ENCODE measurements around the gene THAP11. TPM values are rescaled to one million over a fixed set of nuclear protein-coding genes. Genes with fewer than 3 reads are reported as not detected.

The THAP11 gene
- total and polyA plus RNA-seq, 2 of the 13 experiments (the other 11 are each of a cell fraction or from before 2014, with no cell fraction given) = 44.2 to 53.4 TPM

GRCh38 chr16:67842509-67843342 lies 606 bp downstream of the THAP11 start (continued):
- peak; percentile 61; the same call in 1 of the 2 replicates for TF ChIP-seq THAP11 (CRISPR knock-in tag; IDR thresholded peaks at IDR 0.05)
- no peak for TF ChIP-seq ZNF383 (CRISPR knock-in tag; IDR thresholded peaks at IDR 0.05; ENCODE audit: borderline replicate concordance)
- peak; percentile 91 for TF ChIP-seq ZNF501 (CRISPR knock-in tag; IDR thresholded peaks at IDR 0.05)
- TF ChIP-seq NR2C2 (CRISPR knock-in tag; IDR thresholded peaks at IDR 0.05; ENCODE audit: borderline replicate concordance) = no peak
- peak; percentile 25; the same call in 1 of the 2 replicates for TF ChIP-seq ZNF343 (CRISPR knock-in tag; IDR thresholded peaks at IDR 0.05)
- TF ChIP-seq NKX3-1 (CRISPR knock-in tag; IDR thresholded peaks at IDR 0.05) = no peak
- TF ChIP-seq ZNF605 (CRISPR knock-in tag; IDR thresholded peaks at IDR 0.05) = peak; percentile 73
- no peak for TF ChIP-seq ZSCAN30 (CRISPR knock-in tag; IDR thresholded peaks at IDR 0.05)
- peak; percentile 67; the same call in 1 of the 2 replicates for TF ChIP-seq GZF1 (CRISPR knock-in tag; IDR thresholded peaks at IDR 0.05)
- no peak for TF ChIP-seq NPAS2 (CRISPR knock-in tag; IDR thresholded peaks at IDR 0.05; ENCODE audit: borderline replicate concordance)
- no peak for TF ChIP-seq ZNF614 (CRISPR knock-in tag; IDR thresholded peaks at IDR 0.05; ENCODE audit: borderline replicate concordance)
- no peak for TF ChIP-seq ZNF549 (CRISPR knock-in tag; IDR thresholded peaks at IDR 0.05)
- no peak for TF ChIP-seq DR1 (CRISPR knock-in tag; IDR thresholded peaks at IDR 0.05)
- no peak for TF ChIP-seq ZBTB43 (CRISPR knock-in tag; conservative IDR thresholded peaks at IDR 0.05)
- TF ChIP-seq DMTF1 (CRISPR knock-in tag; IDR thresholded peaks at IDR 0.05) = no peak
- no peak for TF ChIP-seq USF2 (IDR thresholded peaks at IDR 0.05; ENCODE audit: low read depth, low read length)
- TF ChIP-seq USF2 (CRISPR knock-in tag; IDR thresholded peaks at IDR 0.05; ENCODE audit: borderline replicate concordance) = no peak
- TF ChIP-seq ZNF891 (CRISPR knock-in tag; IDR thresholded peaks at IDR 0.05) = no peak; the same call in 1 of the 2 replicates
- TF ChIP-seq MAF1 (CRISPR knock-in tag; IDR thresholded peaks at IDR 0.05; ENCODE audit: borderline replicate concordance) = no peak
- TF ChIP-seq GFI1 (CRISPR knock-in tag; IDR thresholded peaks at IDR 0.05; ENCODE audit: borderline replicate concordance) = no peak
- TF ChIP-seq ZNF652 (CRISPR knock-in tag; IDR thresholded peaks at IDR 0.05; ENCODE audit: borderline replicate concordance, low read depth) = no peak
- peak; percentile 30 for TF ChIP-seq EEA1 (CRISPR knock-in tag; IDR thresholded peaks at IDR 0.05; ENCODE audit: borderline replicate concordance)
- TF ChIP-seq ZNF451 (CRISPR knock-in tag; IDR thresholded peaks at IDR 0.05) = peak; percentile 62; the same call in 1 of the 2 replicates

Measured in HepG2 (cell line).